Activated CD8-positive, alpha-beta memory T cell treated with anti-CD3 and anti-CD28 coated beads, Interleukin-2, amount 50 U/mL, for 4 hours (primary cell): ENCODE measurements around the gene CEP162.
"Not testable (repeated sequence)": the region's sequence is repeated elsewhere in the genome, so short reads cannot be mapped to it uniquely, and the experiment has no call there.

Experiments
- DNase-seq: peaks from one replicate; pipeline ENCODE4 v3.0.0-alpha.2; 2020

The CEP162 gene

GRCh38 chr6:84086056-84086455 is 141.4 kb downstream of the CEP162 start:
- DNase-seq: no peak

DNA sequence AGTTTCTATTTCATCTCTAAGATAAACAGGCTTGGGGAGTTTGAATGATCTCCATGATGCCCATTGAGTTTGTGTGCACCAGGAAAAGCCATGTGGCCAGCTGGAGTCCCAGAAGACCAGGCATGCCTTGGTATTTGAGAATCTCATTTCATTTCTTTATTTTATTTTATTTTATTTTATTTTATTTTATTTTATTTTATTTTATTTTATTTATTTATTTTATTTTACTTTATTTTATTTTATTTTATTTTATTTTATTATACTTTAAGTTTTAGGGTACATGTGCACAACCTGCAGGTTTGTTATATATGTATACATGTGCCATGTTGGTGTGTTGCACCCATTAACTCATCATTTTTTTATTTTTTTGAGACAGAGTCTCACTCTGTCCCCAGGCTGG is 142.7 kb downstream of the CEP162 start:
- DNase-seq: not testable (repeated sequence)

GRCh38 chr6:84082689-84083265 is 144.7 kb downstream of the CEP162 start:
- DNase-seq: no peak

DNA sequence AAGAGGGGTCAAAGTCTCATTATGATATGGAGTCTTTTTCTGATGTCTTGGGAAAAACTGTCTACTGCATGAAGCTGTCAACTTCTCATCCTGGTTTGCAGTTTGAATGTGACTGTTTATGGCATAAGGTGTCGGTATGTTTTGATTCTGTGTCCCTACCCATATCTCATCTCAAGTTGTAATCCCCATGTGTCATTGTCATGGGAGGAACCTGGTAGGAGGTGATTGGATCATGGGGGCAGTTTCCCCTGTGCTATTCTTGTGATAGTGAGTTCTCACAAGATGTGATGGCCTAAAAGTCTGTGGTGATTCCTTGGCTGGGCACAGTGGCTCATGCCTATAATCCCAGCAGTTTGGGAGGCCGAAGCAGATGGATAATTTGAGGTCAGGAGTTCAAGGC is 146.2 kb downstream of the CEP162 start:
- DNase-seq: no peak

GRCh38 chr6:84078335-84078734 is 149.1 kb downstream of the CEP162 start:
- DNase-seq: no peak

- no peak for DNase-seq
Measured at GRCh38 chr6:84077645-84078044, 149.8 kb downstream of the CEP162 start.

DNA sequence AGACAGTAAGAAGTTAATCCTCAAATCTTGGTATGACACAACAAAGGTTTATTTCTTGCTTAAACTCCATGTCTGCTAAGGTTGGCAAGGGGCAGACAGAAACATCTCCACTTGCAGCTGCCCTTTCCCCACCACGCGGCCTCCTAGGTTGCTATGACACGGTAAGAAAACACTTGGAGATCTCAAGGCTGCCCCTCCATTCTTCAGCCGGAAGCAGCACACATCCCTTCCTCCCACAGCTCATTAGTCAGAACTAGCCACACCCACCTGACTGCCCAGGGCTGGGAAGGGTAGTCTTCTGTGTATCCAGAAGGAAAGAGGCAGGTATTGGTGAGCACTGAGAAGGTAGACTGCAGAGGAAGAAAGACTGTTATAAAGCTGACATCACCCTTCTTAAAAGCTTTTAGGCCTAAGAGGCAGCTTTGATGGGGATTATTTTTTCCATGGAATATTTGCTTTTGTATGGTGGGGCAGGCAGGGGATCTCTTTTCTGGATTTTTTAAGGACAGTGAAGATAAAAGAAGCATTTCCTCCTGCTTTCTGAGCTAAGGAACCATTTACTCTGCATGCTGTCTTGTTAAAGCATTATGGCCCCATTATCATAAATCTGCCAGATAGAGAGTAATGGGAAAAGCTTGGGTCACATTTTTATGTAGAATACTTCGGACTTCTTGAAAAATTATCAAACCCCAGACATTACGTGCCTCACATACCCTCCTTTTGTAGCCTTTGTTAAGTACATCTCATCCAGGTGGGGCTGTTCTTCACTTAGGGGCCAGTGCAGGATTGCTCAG is 152.3 kb downstream of the CEP162 start:
- DNase-seq: no peak
